ENCODE measurements around the gene WDR70. TPM values are rescaled to one million over a fixed set of nuclear protein-coding genes. Genes with fewer than 3 reads are reported as not detected.
"Not testable (repeated sequence)": the region's sequence is repeated elsewhere in the genome, so short reads cannot be mapped to it uniquely, and the experiment has no call there.

The WDR70 gene
- total RNA-seq, 4 donors from 2014 or later = 20.0 to 60.0 (median 23.0) TPM

DNA sequence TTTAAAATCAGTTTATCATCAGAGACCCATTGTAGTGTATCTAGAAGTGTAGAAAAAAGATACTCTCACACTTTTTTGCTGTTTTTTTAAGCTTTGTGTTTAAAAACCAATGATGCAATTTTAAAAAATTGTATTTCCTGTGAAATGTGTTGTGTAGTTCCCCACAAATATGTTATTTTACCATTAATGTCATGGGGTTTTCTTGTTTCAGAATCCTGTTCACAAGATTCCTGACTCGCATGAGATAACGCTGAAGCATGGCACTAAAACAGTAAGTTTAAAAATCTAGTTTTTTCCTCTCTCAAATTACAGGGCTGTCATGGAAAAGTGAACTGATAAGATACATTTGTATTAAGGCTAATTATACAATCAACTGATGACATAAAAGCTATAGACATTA, 58.6 kb downstream of the WDR70 start:
- no peak for DNase-seq (ENCODE audit: low spot score in 2 of 2)
- no peak overlapping the region for H3K27ac ChIP-seq
- no peaks in the 10 kb centered on the region for H3K4me1 ChIP-seq
- H3K4me3 ChIP-seq = no peak overlapping the region
- H3K27me3 ChIP-seq = no peaks in the 10 kb centered on the region
- 98% methylated on average over 2 of the region's 2 CpGs for WGBS
- no peaks in the 10 kb centered on the region for H3K9me3 ChIP-seq
- H3K36me3 ChIP-seq = no peaks in the 10 kb centered on the region
- TF ChIP-seq POLR2AphosphoS5 (IDR thresholded peaks at IDR 0.05) (no peak), CTCF (IDR thresholded peaks at IDR 0.05) (no peak), EP300 (IDR thresholded peaks at IDR 0.05) (no peak), POLR2A (IDR thresholded peaks at IDR 0.05) (no peak)

GRCh38 chr5:37445783-37446182, 66.7 kb downstream of the WDR70 start:
- DNase-seq (ENCODE audit: low spot score in 2 of 2); H3K9me3 ChIP-seq: not testable (repeated sequence)
- 88% methylated on average over 3 of the region's 3 CpGs for WGBS

DNA sequence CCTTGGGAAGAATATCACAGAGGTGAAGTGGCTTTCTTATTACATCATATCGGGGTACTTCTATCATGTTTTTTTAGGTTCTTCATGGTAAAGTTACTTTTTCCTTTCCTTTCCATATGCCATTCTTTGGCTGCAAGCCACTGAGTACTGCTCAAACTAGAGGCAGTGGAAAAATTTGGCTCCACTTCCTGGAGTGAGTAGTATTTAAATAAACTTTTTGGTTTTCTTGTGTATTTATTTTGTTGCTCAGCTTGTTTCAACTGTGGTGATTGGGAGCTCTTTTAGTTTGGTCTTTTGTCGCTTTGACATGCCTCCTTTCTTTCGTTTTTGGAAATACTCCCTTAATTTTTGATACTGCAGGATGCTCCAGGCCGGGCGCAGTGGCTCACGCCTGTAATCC, 69.8 kb downstream of the WDR70 start:
- no peak for DNase-seq (ENCODE audit: low spot score in 2 of 2)
- Histone ChIP-seq H3K27ac (no peak overlapping the region), H3K4me1 (no peaks in the 10 kb centered on the region), H3K27me3 (no peaks in the 10 kb centered on the region), H3K36me3 (peaks cover 23% of the 10 kb centered on the region), H3K4me3 (no peak overlapping the region), H3K9me3 (no peaks in the 10 kb centered on the region)
- 97% methylated on average over 6 of the region's 6 CpGs for WGBS
- no peak for TF ChIP-seq EP300 (IDR thresholded peaks at IDR 0.05)
- TF ChIP-seq POLR2A (IDR thresholded peaks at IDR 0.05) = no peak
- TF ChIP-seq CTCF (IDR thresholded peaks at IDR 0.05) = no peak
- no peak for TF ChIP-seq POLR2AphosphoS5 (IDR thresholded peaks at IDR 0.05)

More at GRCh38 chr5:37445783-37446182, 66.7 kb downstream of the WDR70 start:
- H3K27me3 ChIP-seq, H3K4me1 ChIP-seq, H3K27ac ChIP-seq, H3K4me3 ChIP-seq: not testable (repeated sequence)
- peaks cover 22% of the 10 kb centered on the region for H3K36me3 ChIP-seq

- H3K4me1 ChIP-seq; DNase-seq (ENCODE audit: low spot score in 2 of 2); H3K4me3 ChIP-seq; H3K9me3 ChIP-seq; H3K27ac ChIP-seq; H3K36me3 ChIP-seq; H3K27me3 ChIP-seq: not testable (repeated sequence)
- WGBS = 100% methylated on average over 3 of the region's 3 CpGs
Measured at GRCh38 chr5:37451991-37452390, 72.9 kb downstream of the WDR70 start.

DNA sequence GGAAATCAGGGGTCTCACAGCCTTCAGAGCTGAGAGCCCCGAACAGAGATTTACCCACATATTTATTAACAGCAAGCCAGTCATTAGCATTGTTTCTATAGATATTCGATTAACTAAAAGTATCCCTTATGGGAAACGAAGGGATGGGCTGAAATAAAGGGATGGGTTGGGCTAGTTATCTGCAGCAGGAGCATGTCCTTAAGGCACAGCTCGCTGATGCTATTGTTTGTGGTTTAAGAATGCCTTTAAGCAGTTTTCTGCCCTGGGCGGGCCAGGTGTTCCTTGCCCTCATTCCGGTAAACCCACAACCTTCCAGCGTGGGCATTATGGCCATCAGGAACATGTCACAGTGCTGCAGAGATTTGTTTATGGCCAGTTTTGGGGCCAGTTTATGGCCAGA, 74.1 kb downstream of the WDR70 start:
- not testable (repeated sequence) for H3K9me3 ChIP-seq
- 95% methylated on average over 7 of the region's 7 CpGs for WGBS

GRCh38 chr5:37454402-37455055, 75.4 kb downstream of the WDR70 start:
- H3K27me3 ChIP-seq; H3K4me1 ChIP-seq; H3K27ac ChIP-seq; H3K4me3 ChIP-seq; DNase-seq (ENCODE audit: low spot score in 2 of 2); H3K9me3 ChIP-seq; H3K36me3 ChIP-seq: not testable (repeated sequence)
- 69% methylated on average over 1 of the region's 1 CpG for WGBS

More for the DNA sequence above, 74.1 kb downstream of the WDR70 start:
- DNase-seq (ENCODE audit: low spot score in 2 of 2); H3K4me1 ChIP-seq; H3K27me3 ChIP-seq; H3K27ac ChIP-seq; H3K4me3 ChIP-seq; H3K36me3 ChIP-seq: not testable (repeated sequence)

GRCh38 chr5:37463191-37464051, 84.3 kb downstream of the WDR70 start:
- not testable (repeated sequence) for H3K27ac ChIP-seq; H3K4me3 ChIP-seq; H3K9me3 ChIP-seq; H3K27me3 ChIP-seq; H3K36me3 ChIP-seq; H3K4me1 ChIP-seq; DNase-seq (ENCODE audit: low spot score in 2 of 2)
- 77% methylated on average over 7 of the region's 7 CpGs for WGBS

DNA sequence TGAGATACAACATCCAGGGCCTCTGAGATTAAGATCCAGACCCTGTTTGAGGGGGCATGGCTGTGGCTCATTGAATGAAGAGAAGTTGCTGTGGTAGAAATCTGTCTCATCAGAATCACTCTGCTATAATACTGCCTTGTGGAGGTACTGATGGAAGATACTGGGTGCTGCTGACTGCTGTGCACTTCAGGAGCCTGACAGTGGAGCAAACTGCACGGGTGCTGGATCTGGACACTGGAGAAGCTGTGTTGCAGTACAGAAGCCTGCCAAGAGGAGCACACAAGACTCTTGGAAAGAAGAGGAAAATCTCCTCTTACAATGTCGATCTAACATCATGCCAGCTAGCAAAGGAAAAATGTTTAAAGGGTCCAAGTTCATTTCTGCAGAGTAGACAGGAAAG, 85.5 kb downstream of the WDR70 start:
- H3K27me3 ChIP-seq, H3K4me3 ChIP-seq: not testable (repeated sequence)
- WGBS = 53% methylated on average over 2 of the region's 2 CpGs

GRCh38 chr5:37469383-37469782, 90.3 kb downstream of the WDR70 start:
- H3K36me3 ChIP-seq; H3K4me3 ChIP-seq; H3K9me3 ChIP-seq; H3K27ac ChIP-seq; DNase-seq (ENCODE audit: low spot score in 2 of 2); H3K4me1 ChIP-seq; H3K27me3 ChIP-seq: not testable (repeated sequence)
- WGBS = 75% methylated on average over 1 of the region's 1 CpG

More for the DNA sequence above, 85.5 kb downstream of the WDR70 start:
- H3K9me3 ChIP-seq; H3K36me3 ChIP-seq; DNase-seq (ENCODE audit: low spot score in 2 of 2); H3K27ac ChIP-seq; H3K4me1 ChIP-seq: not testable (repeated sequence)

All from suprapubic skin (tissue), 4 donors.